Thymus (tissue), 11 donors: ENCODE data around the gene SDR9C7. TPM values are rescaled to one million over a fixed set of nuclear protein-coding genes. Genes with fewer than 3 reads are reported as not detected.
"Not testable (repeated sequence)": the region's sequence is repeated elsewhere in the genome, so short reads cannot be mapped to it uniquely, and the experiment has no call there.

Experiments
- DNase-seq, 9 donors: peaks; one replicate each; pipeline ENCODE4 v3.0.0-alpha.2; 2013; ENCODE audit warnings: low spot score in 9 of 9, low read depth in 6 of 9, missing footprints in 1 of 9
- H3K27ac ChIP-seq, 2 donors: one replicate each; pipeline ENCODE4 v1.5.1; 2013; ENCODE audit warnings: control low read depth in 1 of 2, low read depth in 1 of 2, low read length in 1 of 2, mild to moderate bottlenecking in 1 of 2, moderate library complexity in 1 of 2
- H3K27me3 ChIP-seq, 2 donors: one replicate each; pipeline ENCODE4 v1.5.1; 2013; ENCODE audit warnings: low read length in 1 of 2; ENCODE audit not compliant: control insufficient read depth in 2 of 2, insufficient read depth in 1 of 2
- H3K36me3 ChIP-seq, 2 donors: one replicate each; pipeline ENCODE4 v1.5.1; 2013; ENCODE audit warnings: low read length in 1 of 2, mild to moderate bottlenecking in 1 of 2, moderate library complexity in 1 of 2; ENCODE audit not compliant: control insufficient read depth in 2 of 2, insufficient read depth in 2 of 2
- H3K4me1 ChIP-seq, 2 donors: one replicate each; pipeline ENCODE4 v1.5.1; 2013; ENCODE audit warnings: low read length in 2 of 2; ENCODE audit not compliant: control insufficient read depth in 2 of 2, insufficient read depth in 2 of 2
- H3K4me3 ChIP-seq, 2 donors: one replicate each; pipeline ENCODE4 v1.5.1; 2013; ENCODE audit warnings: low read length in 2 of 2, control low read depth in 1 of 2, mild to moderate bottlenecking in 1 of 2
- H3K9me3 ChIP-seq, 2 donors: one replicate each; pipeline ENCODE4 v1.5.1; 2013; ENCODE audit warnings: low read length in 1 of 2, mild to moderate bottlenecking in 1 of 2; ENCODE audit not compliant: control insufficient read depth in 2 of 2, insufficient read depth in 1 of 2
- WGBS: extraction: QIAGEN DNeasy Blood & Tissue Kit; methylation state at CpG from one replicate; pipeline ENCODE4 v1.1.7; 2013; 5-methylcytosine and 5-hydroxymethylcytosine counted together
- polyA plus RNA-seq: library from polyadenylated mRNA; stranded (reverse); fragments of 200-250 nt; gene quantifications from one replicate; pipeline ENCODE4 v1.2.3, GENCODE V29; 2013
- total RNA-seq: library from RNA; stranded (reverse); fragments of 120-200 nt; gene quantifications from one replicate; pipeline ENCODE4 v1.2.4, GENCODE V29; 2013
- donor health status: healthy.

The SDR9C7 gene
- total and polyA plus RNA-seq, 2 donors: 0.33 to 2.3 TPM

DNA sequence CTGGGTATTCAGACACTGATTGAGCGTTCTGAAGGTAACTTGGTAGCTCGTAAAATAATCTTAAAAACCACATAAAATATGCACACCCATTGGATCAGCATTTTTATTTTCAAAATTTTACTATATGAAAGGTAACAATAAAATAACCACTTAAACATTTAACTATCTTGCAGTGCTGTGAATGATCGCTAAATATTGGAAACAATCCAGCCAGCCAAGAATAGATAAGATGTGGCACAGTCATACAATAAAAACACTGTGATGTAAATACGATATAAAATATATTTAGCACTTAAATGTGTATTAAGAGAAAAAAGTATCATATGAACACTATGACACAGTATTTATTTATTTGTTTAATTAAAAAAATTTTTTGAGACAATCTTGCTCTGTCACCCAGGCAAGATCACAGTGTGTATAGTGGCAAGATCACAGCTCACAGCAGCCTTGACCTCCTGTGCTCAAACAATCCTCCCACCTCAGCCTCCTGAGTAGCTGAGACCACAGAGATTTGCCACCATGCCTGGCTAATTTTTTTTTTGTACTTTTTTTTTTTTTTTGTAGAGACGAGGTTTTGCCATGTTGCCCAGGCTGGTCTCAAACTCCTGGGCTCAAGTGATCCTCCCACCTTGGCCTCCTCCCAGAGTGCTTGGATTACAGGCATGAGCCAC lies 39.4 kb downstream of the SDR9C7 start:
- no peak overlapping the region for H3K4me3 ChIP-seq
- DNase-seq: no peak
- no peaks in the 10 kb centered on the region for H3K27me3 ChIP-seq
- WGBS: 88% methylated on average over 5 of the region's 5 CpGs
- H3K27ac ChIP-seq: no peak overlapping the region
- no peaks in the 10 kb centered on the region for H3K36me3 ChIP-seq
- H3K4me1 ChIP-seq: no peaks in the 10 kb centered on the region
- peaks cover 2 to 3% of the 10 kb centered on the region in 2 donors for H3K9me3 ChIP-seq

GRCh38 chr12:56891885-56892284 lies 42.3 kb downstream of the SDR9C7 start:
- WGBS: 53% methylated on average over 3 of the region's 3 CpGs

GRCh38 chr12:56886319-56886718 lies 47.9 kb downstream of the SDR9C7 start:
- H3K9me3 ChIP-seq: peaks cover 0 to 12% of the 10 kb centered on the region in 2 donors

More at GRCh38 chr12:56891885-56892284, 42.3 kb downstream of the SDR9C7 start:
- not testable (repeated sequence) for H3K4me3 ChIP-seq, H3K27ac ChIP-seq, H3K9me3 ChIP-seq, DNase-seq, H3K4me1 ChIP-seq, H3K27me3 ChIP-seq, H3K36me3 ChIP-seq

DNA sequence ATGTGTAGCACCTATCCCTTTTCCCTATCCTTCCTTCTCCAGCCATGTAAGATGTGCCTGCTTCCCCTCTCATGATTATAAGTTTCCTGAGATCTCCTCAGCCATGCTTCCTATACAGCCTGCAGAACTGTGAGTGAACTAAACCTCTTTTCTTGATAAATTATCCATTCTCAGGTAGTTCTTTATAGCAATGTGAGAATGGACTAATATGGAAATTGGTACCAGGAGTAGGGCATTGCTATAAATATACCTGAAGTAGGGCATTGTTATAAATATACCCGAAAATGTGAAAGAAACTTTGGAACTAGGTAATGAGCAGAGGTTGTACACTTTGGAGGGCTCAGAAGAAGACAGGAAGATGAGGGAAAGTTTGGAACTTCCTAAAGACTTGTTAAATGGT lies 48.9 kb downstream of the SDR9C7 start:
- Histone ChIP-seq H3K9me3 (peaks cover 0 to 12% of the 10 kb centered on the region in 2 donors), H3K27ac (no peak overlapping the region), H3K27me3 (no peaks in the 10 kb centered on the region), H3K36me3 (no peaks in the 10 kb centered on the region), H3K4me3 (no peak overlapping the region), H3K4me1 (no peaks in the 10 kb centered on the region)
- DNase-seq: no peak
- WGBS: 96% methylated on average over 1 of the region's 1 CpG

More at GRCh38 chr12:56886319-56886718, 47.9 kb downstream of the SDR9C7 start:
- no peak overlapping the region for H3K4me3 ChIP-seq
- no peaks in the 10 kb centered on the region for H3K27me3 ChIP-seq
- no peak for DNase-seq
- no peaks in the 10 kb centered on the region for H3K4me1 ChIP-seq
- WGBS: 57% methylated on average over 3 of the region's 3 CpGs
- H3K27ac ChIP-seq: no peak overlapping the region
- H3K36me3 ChIP-seq: no peaks in the 10 kb centered on the region

GRCh38 chr12:56884421-56884820 lies 49.8 kb downstream of the SDR9C7 start:
- Histone ChIP-seq H3K4me3 (no peak overlapping the region), H3K27ac (no peak overlapping the region), H3K27me3 (no peaks in the 10 kb centered on the region), H3K36me3 (no peaks in the 10 kb centered on the region), H3K4me1 (no peaks in the 10 kb centered on the region), H3K9me3 (peaks cover 0 to 12% of the 10 kb centered on the region in 2 donors)
- WGBS: 80% methylated on average over 1 of the region's 1 CpG
- DNase-seq: no peak

GRCh38 chr12:56882407-56882806 lies 51.8 kb downstream of the SDR9C7 start:
- WGBS: 98% methylated on average over 3 of the region's 3 CpGs

DNA sequence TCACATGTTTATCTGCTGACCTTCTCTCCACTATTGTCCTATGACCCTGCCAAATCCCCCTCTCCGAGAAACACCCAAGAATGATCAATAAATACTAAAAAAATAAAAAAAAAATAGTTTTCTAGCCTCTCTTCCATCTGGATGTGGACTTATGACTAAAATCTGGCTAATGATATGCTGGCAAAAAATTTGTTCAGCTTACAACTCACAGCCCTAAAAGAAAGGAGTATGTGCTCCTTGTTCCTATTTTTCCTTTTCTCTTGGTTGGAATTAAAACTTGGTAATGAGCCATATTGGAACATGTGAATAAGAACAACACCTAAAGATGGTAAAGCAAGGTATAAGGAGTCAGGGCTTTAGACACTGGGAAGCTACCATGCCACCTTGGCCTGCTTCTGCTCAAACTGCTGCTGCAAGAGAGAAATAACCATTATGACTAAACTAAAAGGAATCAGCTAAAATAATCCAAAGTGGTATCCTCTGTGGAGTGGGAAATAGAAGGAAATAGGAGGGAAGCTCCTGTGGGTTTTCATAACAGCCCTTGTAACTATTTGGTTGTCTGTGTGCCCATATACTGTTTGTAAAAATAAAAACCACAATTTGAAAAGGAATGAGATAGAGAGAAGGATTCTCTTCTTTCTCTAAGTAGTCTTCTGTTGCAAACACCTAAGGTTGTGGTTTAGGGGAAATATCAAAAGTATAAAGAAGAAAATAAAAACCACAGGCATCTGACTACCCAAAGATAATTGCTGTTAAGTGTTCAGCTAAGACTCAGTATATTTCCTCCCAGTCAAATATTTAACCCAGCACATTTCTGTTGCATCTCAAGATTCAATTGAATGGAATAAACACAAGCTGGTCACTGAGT lies 53.8 kb downstream of the SDR9C7 start:
- H3K4me1 ChIP-seq: no peaks in the 10 kb centered on the region
- WGBS: 79% methylated on average over 1 of the region's 1 CpG
- no peak overlapping the region for H3K27ac ChIP-seq
- H3K4me3 ChIP-seq: no peak overlapping the region
- no peaks in the 10 kb centered on the region for H3K36me3 ChIP-seq
- H3K27me3 ChIP-seq: no peaks in the 10 kb centered on the region
- peaks cover 0 to 2% of the 10 kb centered on the region in 2 donors for H3K9me3 ChIP-seq
- DNase-seq: peak in 1 of 9 donors; percentile 20

More at GRCh38 chr12:56882407-56882806, 51.8 kb downstream of the SDR9C7 start:
- H3K4me1 ChIP-seq, H3K27me3 ChIP-seq, H3K36me3 ChIP-seq, H3K4me3 ChIP-seq, DNase-seq, H3K27ac ChIP-seq: not testable (repeated sequence)
- peaks cover 0 to 12% of the 10 kb centered on the region in 2 donors for H3K9me3 ChIP-seq

GRCh38 chr12:56879240-56880124 lies 54.7 kb downstream of the SDR9C7 start:
- H3K36me3 ChIP-seq, DNase-seq, H3K4me3 ChIP-seq, H3K4me1 ChIP-seq, H3K27me3 ChIP-seq, H3K27ac ChIP-seq, H3K9me3 ChIP-seq: not testable (repeated sequence)
- WGBS: 90% methylated on average over 28 of the region's 28 CpGs
